GM12875 (cell line): Measurements from ENCODE around the gene PTPRG.

ENCODE experiments used
- H3K4me3 ChIP-seq: one replicate; pipeline ENCODE4 v1.5.1; 2011; ENCODE audit warnings: low read depth, low read length, control low read depth
- CTCF ChIP-seq: IDR thresholded peaks from 2 replicates; pipeline ENCODE4 v1.5.1; 2011; ENCODE audit warnings: low read depth, mild to moderate bottlenecking, control low read depth, inconsistent platforms, low read length, moderate library complexity, borderline replicate concordance; ENCODE audit not compliant: insufficient read depth

The PTPRG gene

GRCh38 chr3:61793521-61793920 is 232.2 kb downstream of the PTPRG start:
- TF ChIP-seq CTCF = no peak
- H3K4me3 ChIP-seq = no peak overlapping the region

- no peak for TF ChIP-seq CTCF
These were observed 233.0 kb downstream of the PTPRG start for GRCh38 chr3:61794341-61794740.

GRCh38 chr3:61794961-61795360 is 233.6 kb downstream of the PTPRG start:
- H3K4me3 ChIP-seq = no peak overlapping the region
- no peak for TF ChIP-seq CTCF

More at GRCh38 chr3:61794341-61794740, 233.0 kb downstream of the PTPRG start:
- H3K4me3 ChIP-seq = no peak overlapping the region

GRCh38 chr3:61796088-61796680 is 234.8 kb downstream of the PTPRG start:
- no peak for TF ChIP-seq CTCF
- no peak overlapping the region for H3K4me3 ChIP-seq

- TF ChIP-seq CTCF = no peak
- H3K4me3 ChIP-seq = no peak overlapping the region
These were observed 235.5 kb downstream of the PTPRG start for GRCh38 chr3:61796911-61797310.

- no peak overlapping the region for H3K4me3 ChIP-seq
- no peak for TF ChIP-seq CTCF
These were observed 241.4 kb downstream of the PTPRG start for GRCh38 chr3:61802772-61803171.

- TF ChIP-seq CTCF = no peak
- H3K4me3 ChIP-seq = no peak overlapping the region
These were observed 242.6 kb downstream of the PTPRG start for GRCh38 chr3:61803983-61804382.
